ENCODE results near the gene RBM12. TPM values are rescaled to one million over a fixed set of nuclear protein-coding genes. Genes with fewer than 3 reads are reported as not detected.

RBM12 gene
- total and polyA plus RNA-seq, 8 donors = 69.5 to 103 (median 85.5) TPM

- intact Hi-C loops (cut with DNase I) = no loop called here
- no peak for ATAC-seq
- DNase-seq = no peak
Observed at GRCh38 chr20:35665949-35666288, 1.2 kb upstream of the RBM12 start.

DNA sequence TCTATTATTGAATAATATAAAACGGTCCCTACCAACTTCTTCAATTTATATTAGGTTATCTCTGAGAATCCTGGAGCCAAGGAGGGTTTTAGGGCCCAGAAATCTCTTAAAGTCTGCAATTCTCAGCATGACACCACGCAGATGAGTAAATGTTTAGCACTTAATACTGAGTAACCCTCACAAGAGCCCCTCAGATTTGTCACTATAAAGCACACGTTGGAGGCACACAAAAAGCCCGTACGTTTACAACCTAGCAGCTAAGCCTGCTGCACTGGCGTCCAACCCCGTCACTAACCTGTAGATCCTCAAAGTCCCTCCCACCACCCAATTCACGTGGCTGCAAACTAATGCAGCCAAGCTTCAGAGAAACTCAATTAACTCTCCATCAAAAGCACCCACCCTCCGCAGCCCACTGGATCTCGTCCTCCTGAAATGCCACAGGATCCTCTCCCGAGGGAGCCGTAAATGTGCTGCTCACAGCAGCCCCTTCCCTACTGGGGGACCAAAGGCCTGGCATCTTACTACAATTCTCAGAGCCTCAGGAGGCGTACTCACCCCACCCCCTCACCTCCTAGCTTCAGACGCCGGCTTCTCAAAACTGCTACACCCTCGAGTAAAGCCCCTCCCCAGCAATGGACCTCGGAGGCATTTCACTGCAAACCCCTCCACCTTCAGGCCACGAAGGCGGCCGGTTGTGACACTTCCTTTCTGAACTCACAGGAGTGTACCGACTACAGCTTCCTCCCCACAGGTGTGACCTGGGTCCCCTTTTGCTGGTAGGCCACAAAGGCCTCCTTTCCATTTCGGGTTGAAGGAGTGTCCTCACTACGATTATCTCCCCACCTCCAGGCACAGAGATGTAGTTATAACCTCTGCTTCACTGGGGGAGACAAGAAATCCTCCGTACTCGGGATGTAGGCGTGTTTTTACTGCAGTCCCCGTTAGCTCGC, 909 bp downstream of the RBM12 start:
- Histone ChIP-seq H3K4me3 (peak overlapping the region; percentile 94 to 98), H3K4me1 (peaks cover 30 to 53% of the 10 kb centered on the region in 2 donors), H3K27me3 (no peaks in the 10 kb centered on the region), H3K36me3 (peaks cover 0 to 6% of the 10 kb centered on the region in 2 donors), H3K27ac (peak overlapping the region; percentile 97 to 98), H3K9me3 (no peaks in the 10 kb centered on the region)
- DNase-seq = peak in 3 of 4 donors; percentile 44 to 57 (median 56)
- TF ChIP-seq, protein P1, sequence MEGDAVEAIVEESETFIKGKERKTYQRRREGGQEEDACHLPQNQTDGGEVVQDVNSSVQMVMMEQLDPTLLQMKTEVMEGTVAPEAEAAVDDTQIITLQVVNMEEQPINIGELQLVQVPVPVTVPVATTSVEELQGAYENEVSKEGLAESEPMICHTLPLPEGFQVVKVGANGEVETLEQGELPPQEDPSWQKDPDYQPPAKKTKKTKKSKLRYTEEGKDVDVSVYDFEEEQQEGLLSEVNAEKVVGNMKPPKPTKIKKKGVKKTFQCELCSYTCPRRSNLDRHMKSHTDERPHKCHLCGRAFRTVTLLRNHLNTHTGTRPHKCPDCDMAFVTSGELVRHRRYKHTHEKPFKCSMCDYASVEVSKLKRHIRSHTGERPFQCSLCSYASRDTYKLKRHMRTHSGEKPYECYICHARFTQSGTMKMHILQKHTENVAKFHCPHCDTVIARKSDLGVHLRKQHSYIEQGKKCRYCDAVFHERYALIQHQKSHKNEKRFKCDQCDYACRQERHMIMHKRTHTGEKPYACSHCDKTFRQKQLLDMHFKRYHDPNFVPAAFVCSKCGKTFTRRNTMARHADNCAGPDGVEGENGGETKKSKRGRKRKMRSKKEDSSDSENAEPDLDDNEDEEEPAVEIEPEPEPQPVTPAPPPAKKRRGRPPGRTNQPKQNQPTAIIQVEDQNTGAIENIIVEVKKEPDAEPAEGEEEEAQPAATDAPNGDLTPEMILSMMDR (IDR thresholded peaks at IDR 0.05) = no peak
- peak; percentile 50 for ATAC-seq
- intact Hi-C loops (cut with DNase I) = no loop called here

More at GRCh38 chr20:35665949-35666288, 1.2 kb upstream of the RBM12 start:
- Histone ChIP-seq H3K9me3 (no peaks in the 10 kb centered on the region), H3K27ac (no peak overlapping the region), H3K4me3 (no peak overlapping the region), H3K4me1 (peaks cover 23 to 32% of the 10 kb centered on the region in 2 donors), H3K27me3 (no peaks in the 10 kb centered on the region), H3K36me3 (peaks cover 0 to 27% of the 10 kb centered on the region in 2 donors)
- TF ChIP-seq, protein P1 (IDR thresholded peaks at IDR 0.05) = no peak

DNA sequence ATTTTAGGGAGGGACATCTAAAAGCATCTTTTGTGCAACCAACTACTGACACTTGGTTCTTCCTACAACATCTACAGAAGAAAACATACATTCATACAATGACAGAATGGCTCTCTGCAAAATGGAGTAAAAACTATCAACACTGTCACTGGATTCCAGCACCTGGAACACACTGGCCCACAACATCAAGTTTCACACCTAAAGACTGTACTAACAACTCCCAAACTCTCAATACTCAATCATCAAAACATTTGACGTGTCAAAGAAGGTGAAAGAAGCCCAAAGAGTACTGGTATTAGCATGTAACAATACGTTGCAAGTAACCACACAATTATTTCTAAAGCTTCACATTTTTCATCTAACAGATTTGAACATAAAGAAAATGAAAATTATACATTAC, 2.1 kb downstream of the RBM12 start:
- no peak for ATAC-seq
- intact Hi-C loops (cut with DNase I) = no loop called here
- H3K36me3 ChIP-seq = no peaks in the 10 kb centered on the region
- no peak overlapping the region for H3K27ac ChIP-seq
- no peaks in the 10 kb centered on the region for H3K27me3 ChIP-seq
- peak overlapping the region in 1 of 2 donors; percentile 98 for H3K4me3 ChIP-seq
- DNase-seq = no peak
- H3K4me1 ChIP-seq = peaks cover 39 to 64% of the 10 kb centered on the region in 2 donors
- TF ChIP-seq, protein P1 (IDR thresholded peaks at IDR 0.05) = no peak
- H3K9me3 ChIP-seq = no peaks in the 10 kb centered on the region

DNA sequence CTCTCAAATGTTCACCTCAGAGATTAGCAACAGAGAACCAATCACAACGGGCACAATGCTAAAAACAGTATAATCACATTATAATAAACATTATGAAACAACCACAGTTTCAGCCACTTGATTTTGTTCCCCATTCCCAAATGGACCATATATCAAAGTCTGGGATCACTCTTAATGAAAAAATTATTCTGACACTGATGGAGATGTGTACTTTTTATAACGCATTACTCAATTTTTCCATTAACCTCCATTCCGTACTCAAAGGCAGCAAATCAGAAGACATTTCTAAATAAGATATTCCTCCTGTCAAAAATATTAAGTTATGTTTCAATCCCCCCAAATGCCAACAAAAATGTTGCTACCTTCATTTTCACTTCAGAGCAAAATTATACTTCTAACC, 2.8 kb downstream of the RBM12 start:
- no peaks in the 10 kb centered on the region for H3K27me3 ChIP-seq
- no peaks in the 10 kb centered on the region for H3K9me3 ChIP-seq
- TF ChIP-seq, protein P1 (IDR thresholded peaks at IDR 0.05) = no peak
- peak overlapping the region in 1 of 2 donors; percentile 98 for H3K4me3 ChIP-seq
- ATAC-seq (no peak), DNase-seq (no peak)
- H3K36me3 ChIP-seq = no peaks in the 10 kb centered on the region
- intact Hi-C loops (cut with DNase I) = no loop called here
- peak overlapping the region in 1 of 2 donors; percentile 28 for H3K27ac ChIP-seq
- peaks cover 43 to 70% of the 10 kb centered on the region in 2 donors for H3K4me1 ChIP-seq

DNA sequence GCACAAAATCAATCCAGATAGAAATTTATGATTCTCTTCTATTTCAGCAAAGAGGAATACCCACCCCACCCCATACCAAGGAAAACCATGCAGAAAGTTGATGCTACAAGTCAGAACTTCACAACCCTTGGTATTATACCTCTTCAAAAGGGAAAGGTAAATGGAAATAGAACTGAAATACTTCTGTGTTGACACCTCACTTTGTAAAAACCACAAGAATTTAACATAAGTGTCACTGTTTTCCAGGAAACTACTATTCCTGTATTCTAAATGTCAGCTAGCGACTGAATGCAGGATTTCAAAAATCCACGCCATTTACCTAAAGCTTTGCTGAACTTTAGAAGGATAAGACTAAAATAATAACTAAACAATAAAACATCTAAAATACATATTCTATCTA, 3.6 kb downstream of the RBM12 start:
- H3K4me1 ChIP-seq = peaks cover 43 to 70% of the 10 kb centered on the region in 2 donors
- peaks cover 0 to 5% of the 10 kb centered on the region in 2 donors for H3K36me3 ChIP-seq
- no peak for DNase-seq
- H3K27ac ChIP-seq = peak overlapping the region; percentile 3 to 4
- TF ChIP-seq, protein P1 (IDR thresholded peaks at IDR 0.05) = no peak
- H3K9me3 ChIP-seq = no peaks in the 10 kb centered on the region
- peak overlapping the region in 1 of 2 donors; percentile 98 for H3K4me3 ChIP-seq
- H3K27me3 ChIP-seq = no peaks in the 10 kb centered on the region
- intact Hi-C loops (cut with DNase I) = no loop called here
- peak; percentile 7 for ATAC-seq

Measured in left lung (tissue), 10 donors.